PFSK-1 (cell line): ENCODE results near the gene SDC1.

ENCODE experiments used
- FOXP2 ChIP-seq: optimal IDR thresholded peaks from 2 replicates; pipeline ENCODE3; 2011; ENCODE audit warnings: borderline replicate concordance, control low read depth, inconsistent platforms; ENCODE audit not compliant: insufficient read depth; ENCODE audit errors: extremely low read length, extremely low read depth
- POLR2AphosphoS5 ChIP-seq: IDR thresholded peaks from 2 replicates; pipeline ENCODE4 v1.6.1; 2012; ENCODE audit warnings: low read depth, mild to moderate bottlenecking, control low read depth, low read length, moderate library complexity
- SIN3A ChIP-seq: IDR thresholded peaks from 2 replicates; pipeline ENCODE4 v1.6.1; 2012; ENCODE audit warnings: mild to moderate bottlenecking, low read length, moderate library complexity, borderline replicate concordance; ENCODE audit not compliant: insufficient read depth
- TAF1 ChIP-seq: IDR thresholded peaks from 2 replicates; pipeline ENCODE4 v1.6.1; 2012; ENCODE audit warnings: low read length, control low read depth, borderline replicate concordance; ENCODE audit not compliant: insufficient read depth
- TF ChIP-seq, protein P1 (sequence below), 2 experiments: IDR thresholded peaks; 2 replicates each; pipeline versions ENCODE4 v1.6.1 to v1.8.0; 2011 to 2012; ENCODE audit warnings: low read depth in 2 of 2, low read length in 2 of 2, control low read depth in 1 of 2, inconsistent platforms in 1 of 2, mild to moderate bottlenecking in 1 of 2, moderate library complexity in 1 of 2; ENCODE audit not compliant: insufficient read depth in 1 of 2

Gene SDC1

DNA sequence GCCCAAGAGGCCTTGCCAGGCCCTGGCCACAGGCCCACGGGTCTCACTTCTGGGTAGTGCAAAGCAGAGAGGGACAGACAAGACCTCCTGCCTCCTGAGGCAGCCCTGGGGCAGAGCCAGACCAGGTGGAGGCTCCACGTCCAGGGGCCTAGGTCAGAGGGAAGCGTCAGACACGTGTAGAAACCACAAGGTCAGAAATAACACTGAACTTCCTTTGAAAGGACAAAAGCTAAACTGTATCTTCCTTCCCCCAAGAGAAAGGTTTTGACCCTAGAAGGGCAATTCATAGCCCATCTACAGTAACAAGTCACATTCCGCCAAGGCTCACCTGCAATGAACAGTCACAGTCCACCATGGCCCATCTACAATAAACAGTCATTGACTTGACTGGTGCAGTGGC lies 17.9 kb downstream of the SDC1 start:
- no peak for TF ChIP-seq FOXP2
- TF ChIP-seq TAF1, result no peak
- TF ChIP-seq, protein P1, sequence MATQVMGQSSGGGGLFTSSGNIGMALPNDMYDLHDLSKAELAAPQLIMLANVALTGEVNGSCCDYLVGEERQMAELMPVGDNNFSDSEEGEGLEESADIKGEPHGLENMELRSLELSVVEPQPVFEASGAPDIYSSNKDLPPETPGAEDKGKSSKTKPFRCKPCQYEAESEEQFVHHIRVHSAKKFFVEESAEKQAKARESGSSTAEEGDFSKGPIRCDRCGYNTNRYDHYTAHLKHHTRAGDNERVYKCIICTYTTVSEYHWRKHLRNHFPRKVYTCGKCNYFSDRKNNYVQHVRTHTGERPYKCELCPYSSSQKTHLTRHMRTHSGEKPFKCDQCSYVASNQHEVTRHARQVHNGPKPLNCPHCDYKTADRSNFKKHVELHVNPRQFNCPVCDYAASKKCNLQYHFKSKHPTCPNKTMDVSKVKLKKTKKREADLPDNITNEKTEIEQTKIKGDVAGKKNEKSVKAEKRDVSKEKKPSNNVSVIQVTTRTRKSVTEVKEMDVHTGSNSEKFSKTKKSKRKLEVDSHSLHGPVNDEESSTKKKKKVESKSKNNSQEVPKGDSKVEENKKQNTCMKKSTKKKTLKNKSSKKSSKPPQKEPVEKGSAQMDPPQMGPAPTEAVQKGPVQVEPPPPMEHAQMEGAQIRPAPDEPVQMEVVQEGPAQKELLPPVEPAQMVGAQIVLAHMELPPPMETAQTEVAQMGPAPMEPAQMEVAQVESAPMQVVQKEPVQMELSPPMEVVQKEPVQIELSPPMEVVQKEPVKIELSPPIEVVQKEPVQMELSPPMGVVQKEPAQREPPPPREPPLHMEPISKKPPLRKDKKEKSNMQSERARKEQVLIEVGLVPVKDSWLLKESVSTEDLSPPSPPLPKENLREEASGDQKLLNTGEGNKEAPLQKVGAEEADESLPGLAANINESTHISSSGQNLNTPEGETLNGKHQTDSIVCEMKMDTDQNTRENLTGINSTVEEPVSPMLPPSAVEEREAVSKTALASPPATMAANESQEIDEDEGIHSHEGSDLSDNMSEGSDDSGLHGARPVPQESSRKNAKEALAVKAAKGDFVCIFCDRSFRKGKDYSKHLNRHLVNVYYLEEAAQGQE (IDR thresholded peaks at IDR 0.05; ENCODE audit: insufficient read depth in 1 of 2, low read depth in 2 of 2, low read length in 2 of 2), result no peak
- TF ChIP-seq POLR2AphosphoS5, result no peak
- no peak for TF ChIP-seq SIN3A

DNA sequence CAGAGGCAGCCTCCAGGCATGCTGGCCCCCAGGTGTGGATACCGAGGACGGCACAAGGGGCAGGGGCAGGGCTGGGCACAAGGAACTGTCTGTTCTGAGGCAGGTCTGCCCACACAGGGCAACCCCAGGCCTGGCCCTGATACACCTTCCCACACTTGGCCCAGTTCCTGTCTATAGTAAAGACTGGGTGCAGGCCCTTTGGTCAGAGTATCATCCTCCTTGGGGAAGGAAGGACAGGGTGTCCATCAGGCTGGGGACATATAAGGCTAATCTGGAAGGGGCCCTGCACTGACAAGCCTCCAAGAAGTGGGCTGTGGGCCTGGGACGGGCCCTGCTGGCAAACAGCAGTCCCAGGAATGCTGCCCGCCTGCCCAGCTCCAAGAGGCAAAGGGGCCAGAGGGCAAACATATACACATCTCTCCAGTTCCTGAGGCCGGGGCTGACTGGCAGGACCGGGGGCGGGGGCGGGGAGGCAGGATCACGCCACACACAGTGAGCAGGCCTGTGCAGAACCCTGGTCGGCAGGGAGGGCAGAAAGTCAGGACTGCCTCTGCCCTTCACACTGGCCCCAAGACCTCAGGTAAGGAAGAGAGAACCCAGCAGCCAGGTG lies 18.9 kb downstream of the SDC1 start:
- TF ChIP-seq FOXP2, result no peak
- no peak for TF ChIP-seq SIN3A
- TF ChIP-seq, protein P1 (IDR thresholded peaks at IDR 0.05; ENCODE audit: insufficient read depth in 1 of 2, low read depth in 2 of 2, low read length in 2 of 2), result no peak
- TF ChIP-seq POLR2AphosphoS5, result no peak
- no peak for TF ChIP-seq TAF1

DNA sequence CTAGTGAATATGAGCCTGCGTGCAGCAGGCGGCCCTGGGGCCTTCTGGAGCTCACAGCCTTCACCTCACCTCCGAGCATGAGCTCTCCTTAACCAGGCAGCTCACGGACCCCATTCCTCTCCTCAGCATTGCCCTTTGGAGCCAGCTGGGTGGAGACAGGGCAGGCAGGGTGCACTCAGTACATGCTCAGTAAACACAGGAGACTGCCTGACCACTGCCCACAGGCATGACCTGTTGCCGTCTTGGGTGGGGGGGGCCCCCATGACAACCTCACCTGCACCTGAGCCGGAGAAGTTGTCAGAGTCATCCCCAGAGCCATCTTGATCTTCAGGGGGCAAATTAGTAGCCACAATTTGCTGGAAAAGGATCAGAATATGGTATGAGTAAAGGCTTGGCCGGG lies 19.9 kb downstream of the SDC1 start:
- TF ChIP-seq FOXP2, result no peak
- no peak for TF ChIP-seq POLR2AphosphoS5
- no peak for TF ChIP-seq TAF1
- no peak for TF ChIP-seq SIN3A
- TF ChIP-seq, protein P1 (IDR thresholded peaks at IDR 0.05; ENCODE audit: insufficient read depth in 1 of 2, low read depth in 2 of 2, low read length in 2 of 2), result no peak

DNA sequence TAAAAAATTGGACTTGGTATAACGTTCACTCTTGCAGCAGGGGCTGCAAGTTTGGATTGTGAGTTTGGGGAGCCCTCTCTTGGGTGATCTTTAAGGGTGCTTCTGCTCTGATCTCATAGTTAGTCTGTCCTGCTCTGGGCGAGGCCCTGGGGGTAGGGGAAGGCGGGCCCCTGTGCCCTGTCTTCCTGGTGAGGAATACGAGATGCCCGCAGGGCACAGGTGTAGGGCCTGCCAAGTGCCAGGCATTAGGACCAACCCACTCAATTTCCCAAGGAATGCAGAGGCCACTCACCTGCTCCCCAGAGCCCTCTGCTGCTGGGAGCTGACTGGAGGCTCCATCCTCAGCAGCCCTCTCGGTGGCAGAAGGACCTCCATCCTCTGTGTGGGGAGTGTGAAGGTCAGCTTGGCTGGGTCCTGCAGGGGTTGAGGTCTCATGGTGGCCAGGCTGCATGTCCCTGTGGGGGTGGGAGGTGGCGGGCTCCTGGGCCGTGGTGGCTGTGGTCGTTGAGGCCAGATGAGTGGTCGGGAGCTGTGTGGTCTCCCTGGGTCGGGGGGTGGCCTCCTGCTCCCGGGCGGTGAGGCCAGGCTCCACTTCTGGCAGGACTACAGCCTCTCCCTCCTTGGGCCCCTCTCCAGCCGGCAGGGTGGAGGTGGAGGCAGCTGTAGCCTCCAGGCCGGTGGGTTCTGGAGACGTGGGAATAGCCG lies 21.3 kb downstream of the SDC1 start:
- TF ChIP-seq TAF1 (no peak), SIN3A (no peak), POLR2AphosphoS5 (no peak), FOXP2 (no peak)
- TF ChIP-seq, protein P1 (IDR thresholded peaks at IDR 0.05; ENCODE audit: insufficient read depth in 1 of 2, low read depth in 2 of 2, low read length in 2 of 2), result no peak
